CD4-positive, alpha-beta T cell treated with Interleukin-2 at 100 ng/mL for 4 hours (primary cell): ENCODE results near the gene SERINC3.
"Not testable (repeated sequence)": the region's sequence is repeated elsewhere in the genome, so short reads cannot be mapped to it uniquely, and the experiment has no call there.

Experiments
- DNase-seq: peaks from one replicate; pipeline ENCODE4 v3.0.0-alpha.2; 2020; ENCODE audit warnings: low spot score

SERINC3 gene

GRCh38 chr20:44521484-44522481, at the start of gene SERINC3:
TSS of gene SERINC3 (minus strand) at chr20:44522070. CDS start at chr20:44521951, 119 bp downstream.
- DNase-seq, result peak; percentile 95

GRCh38 chr20:44571362-44571988, 49.6 kb upstream of the SERINC3 start:
- DNase-seq, result no peak

- DNase-seq, result no peak
These were observed 48.5 kb upstream of the SERINC3 start for GRCh38 chr20:44570367-44570766.

GRCh38 chr20:44566811-44567210, 44.9 kb upstream of the SERINC3 start:
- no peak for DNase-seq

GRCh38 chr20:44566018-44566417, 44.1 kb upstream of the SERINC3 start:
- no peak for DNase-seq

GRCh38 chr20:44561876-44562275, 40.0 kb upstream of the SERINC3 start:
- DNase-seq, result no peak

- DNase-seq, result not testable (repeated sequence)
These were observed 38.9 kb upstream of the SERINC3 start for GRCh38 chr20:44560818-44561217.

- no peak for DNase-seq
These were observed 38.4 kb upstream of the SERINC3 start for GRCh38 chr20:44560229-44560628.

GRCh38 chr20:44559302-44559701, 37.4 kb upstream of the SERINC3 start:
- no peak for DNase-seq

- no peak for DNase-seq
These were observed 31.4 kb upstream of the SERINC3 start for GRCh38 chr20:44552950-44553908.

GRCh38 chr20:44552568-44552949, 30.7 kb upstream of the SERINC3 start:
- no peak for DNase-seq

- DNase-seq, result no peak
These were observed 30.2 kb upstream of the SERINC3 start for GRCh38 chr20:44552050-44552449.

GRCh38 chr20:44549123-44549522, 27.3 kb upstream of the SERINC3 start:
- no peak for DNase-seq

- DNase-seq, result no peak
These were observed 25.5 kb upstream of the SERINC3 start for GRCh38 chr20:44547419-44547818.

- no peak for DNase-seq
These were observed 22.4 kb upstream of the SERINC3 start for GRCh38 chr20:44544263-44544662.

GRCh38 chr20:44543358-44543757, 21.5 kb upstream of the SERINC3 start:
- no peak for DNase-seq

GRCh38 chr20:44542890-44543289, 21.0 kb upstream of the SERINC3 start:
- DNase-seq, result no peak

GRCh38 chr20:44541992-44542391, 20.1 kb upstream of the SERINC3 start:
- no peak for DNase-seq

- DNase-seq, result no peak
These were observed 19.0 kb upstream of the SERINC3 start for GRCh38 chr20:44540834-44541233.

- DNase-seq, result no peak
These were observed 16.1 kb upstream of the SERINC3 start for GRCh38 chr20:44537993-44538392.

GRCh38 chr20:44536175-44536574, 14.3 kb upstream of the SERINC3 start:
- no peak for DNase-seq

GRCh38 chr20:44533928-44534327, 12.1 kb upstream of the SERINC3 start:
- DNase-seq, result no peak
